Hepatic stellate cell (primary cell): Measurements from ENCODE around the gene PSTPIP2.
"Not testable (repeated sequence)": the region's sequence is repeated elsewhere in the genome, so short reads cannot be mapped to it uniquely, and the experiment has no call there.

Experiments used
- DNase-seq: peaks from one replicate; pipeline ENCODE4 v3.0.0; 2011; ENCODE audit warnings: low spot score

Gene PSTPIP2

GRCh38 chr18:46037512-46038305, 34.4 kb downstream of the PSTPIP2 start:
- DNase-seq: no peak

- DNase-seq: peak; percentile 22
Observed at GRCh38 chr18:46035696-46036680, 36.1 kb downstream of the PSTPIP2 start.

GRCh38 chr18:46034230-46034629, 37.8 kb downstream of the PSTPIP2 start:
- no peak for DNase-seq

- DNase-seq: no peak
Observed at GRCh38 chr18:46031741-46032140, 40.3 kb downstream of the PSTPIP2 start.

GRCh38 chr18:46028536-46028891, 43.5 kb downstream of the PSTPIP2 start:
- DNase-seq: no peak

- no peak for DNase-seq
Observed at GRCh38 chr18:46019936-46020335, 52.1 kb downstream of the PSTPIP2 start.

- no peak for DNase-seq
Observed at GRCh38 chr18:46013484-46014189, 58.4 kb downstream of the PSTPIP2 start.

GRCh38 chr18:46010676-46011075, 61.4 kb downstream of the PSTPIP2 start:
- no peak for DNase-seq

GRCh38 chr18:46010050-46010449, 62.0 kb downstream of the PSTPIP2 start:
- no peak for DNase-seq

GRCh38 chr18:46009125-46009840, 62.8 kb downstream of the PSTPIP2 start:
- DNase-seq: no peak

GRCh38 chr18:46008531-46008930, 63.5 kb downstream of the PSTPIP2 start:
- DNase-seq: no peak

- no peak for DNase-seq
Observed at GRCh38 chr18:46007165-46007564, 64.9 kb downstream of the PSTPIP2 start.

GRCh38 chr18:46002934-46003333, 69.1 kb downstream of the PSTPIP2 start:
- DNase-seq: no peak

GRCh38 chr18:46001892-46002291, 70.2 kb downstream of the PSTPIP2 start:
- no peak for DNase-seq

- DNase-seq: no peak
Observed at GRCh38 chr18:46001074-46001473, 71.0 kb downstream of the PSTPIP2 start.

GRCh38 chr18:45999536-45999935, 72.5 kb downstream of the PSTPIP2 start:
- no peak for DNase-seq

GRCh38 chr18:45998244-45998643, 73.8 kb downstream of the PSTPIP2 start:
- no peak for DNase-seq

- no peak for DNase-seq
Observed at GRCh38 chr18:45997700-45998151, 74.3 kb downstream of the PSTPIP2 start.

- DNase-seq: no peak
Observed at GRCh38 chr18:45995461-45995860, 76.6 kb downstream of the PSTPIP2 start.

GRCh38 chr18:45993438-45993837, 78.6 kb downstream of the PSTPIP2 start:
- DNase-seq: peak; percentile 80

GRCh38 chr18:45992527-45992926, 79.5 kb downstream of the PSTPIP2 start:
- not testable (repeated sequence) for DNase-seq

- no peak for DNase-seq
Observed at GRCh38 chr18:45991788-45992187, 80.3 kb downstream of the PSTPIP2 start.
